Small intestine (tissue), 7 donors: ENCODE measurements around the gene GTF2H2C_2.
"Not testable (repeated sequence)": the region's sequence is repeated elsewhere in the genome, so short reads cannot be mapped to it uniquely, and the experiment has no call there.

Experiments
- DNase-seq, 2 donors: peaks; one replicate each; pipeline versions ENCODE4 v3.0.0 to v3.0.0-alpha.2; 2013
- FAIRE-seq: peaks from 2 replicates; lab custom pipeline; 2012; peaks lifted over from hg19 to GRCh38; lab: Jason Lieb, UNC
- H3K27ac ChIP-seq, 3 donors: one replicate each; pipeline ENCODE4 v1.5.1; 2013; ENCODE audit warnings: low read length in 2 of 3, mild to moderate bottlenecking in 2 of 3, control low read depth in 1 of 3, inconsistent platforms in 1 of 3, low read depth in 1 of 3, moderate library complexity in 1 of 3
- H3K27me3 ChIP-seq, 3 donors: one replicate each; pipeline ENCODE4 v1.6.1; 2013; ENCODE audit warnings: low read length in 3 of 3, inconsistent platforms in 1 of 3; ENCODE audit not compliant: control insufficient read depth in 3 of 3, insufficient read depth in 3 of 3
- H3K36me3 ChIP-seq, 3 donors: one replicate each; pipeline ENCODE4 v1.6.1; 2013; ENCODE audit warnings: low read length in 3 of 3, inconsistent platforms in 1 of 3, low read depth in 1 of 3, mild to moderate bottlenecking in 1 of 3, moderate library complexity in 1 of 3; ENCODE audit not compliant: control insufficient read depth in 3 of 3, insufficient read depth in 2 of 3
- H3K4me1 ChIP-seq, 3 donors: one replicate each; pipeline ENCODE4 v1.6.1; 2013; ENCODE audit warnings: low read length in 2 of 3, inconsistent platforms in 1 of 3, low read depth in 1 of 3, mild to moderate bottlenecking in 1 of 3, moderate library complexity in 1 of 3; ENCODE audit not compliant: control insufficient read depth in 3 of 3, insufficient read depth in 2 of 3
- H3K4me3 ChIP-seq, 3 donors: one replicate each; pipeline ENCODE4 v1.5.1; 2013; ENCODE audit warnings: low read length in 3 of 3, control low read depth in 1 of 3, inconsistent platforms in 1 of 3, low read depth in 1 of 3, mild to moderate bottlenecking in 1 of 3, moderate library complexity in 1 of 3
- H3K9me3 ChIP-seq, 2 donors: one replicate each; pipeline ENCODE4 v1.6.1; 2013; ENCODE audit warnings: low read depth in 1 of 2, low read length in 1 of 2; ENCODE audit not compliant: control insufficient read depth in 2 of 2, insufficient read depth in 1 of 2
- WGBS, 3 donors: extraction: QIAGEN DNeasy Blood & Tissue Kit; methylation state at CpG; one replicate each; pipeline ENCODE4 v1.1.7; 2013; 5-methylcytosine and 5-hydroxymethylcytosine counted together
- donor health status: healthy with polysubstance abuse.
- donor health status: control.
- donor health status: control.
- donor health status: Bipolar disorder and iron deficiency.
- donor health status: healthy.

The GTF2H2C_2 gene

GRCh38 chr5:70415117-70415516, at the start of gene GTF2H2C_2:
Gene GTF2H2C_2, plus strand, starts transcription at chr5:70415368.
- no CpG with 5 or more reads among the region's 39 CpGs for WGBS, 3 donors
- H3K4me1 ChIP-seq, FAIRE-seq, DNase-seq, H3K27ac ChIP-seq, H3K36me3 ChIP-seq, H3K9me3 ChIP-seq, H3K27me3 ChIP-seq, H3K4me3 ChIP-seq: not testable (repeated sequence)

- peak in 1 of 2 donors; percentile 69 for DNase-seq
- peak overlapping the region in 2 of 3 donors; percentile 34 to 48 for H3K4me3 ChIP-seq
- FAIRE-seq, H3K4me1 ChIP-seq, H3K9me3 ChIP-seq, H3K27me3 ChIP-seq, H3K36me3 ChIP-seq: not testable (repeated sequence)
- WGBS, 3 donors = 1% methylated on average over 15 to 30 of the region's 71 CpGs; no CpG with 5 or more reads in 1 of the 3 donors
- peak overlapping the region; percentile 44 to 48 (median 45) for H3K27ac ChIP-seq
Measured at GRCh38 chr5:70400984-70401686, 14.0 kb upstream of the GTF2H2C_2 start.

- not testable (repeated sequence) for H3K4me1 ChIP-seq, H3K9me3 ChIP-seq, H3K4me3 ChIP-seq, FAIRE-seq, H3K27ac ChIP-seq, H3K36me3 ChIP-seq, H3K27me3 ChIP-seq, DNase-seq
- no CpG with 5 or more reads among the region's 1 CpG for WGBS, 3 donors
Measured at GRCh38 chr5:70421322-70421721, 6.2 kb downstream of the GTF2H2C_2 start.

- not testable (repeated sequence) for H3K36me3 ChIP-seq, H3K27ac ChIP-seq, H3K9me3 ChIP-seq, H3K4me3 ChIP-seq, DNase-seq, FAIRE-seq, H3K4me1 ChIP-seq, H3K27me3 ChIP-seq
- WGBS, 3 donors = no CpG with 5 or more reads among the region's 3 CpGs
Measured at GRCh38 chr5:70423215-70423614, 8.0 kb downstream of the GTF2H2C_2 start.

GRCh38 chr5:70438518-70438917, 23.4 kb downstream of the GTF2H2C_2 start:
- not testable (repeated sequence) for FAIRE-seq, H3K36me3 ChIP-seq, H3K27ac ChIP-seq, DNase-seq, H3K27me3 ChIP-seq, H3K4me1 ChIP-seq, H3K9me3 ChIP-seq, H3K4me3 ChIP-seq
- no CpG with 5 or more reads among the region's 2 CpGs for WGBS, 3 donors

- not testable (repeated sequence) for H3K4me1 ChIP-seq, H3K27ac ChIP-seq, H3K36me3 ChIP-seq, H3K4me3 ChIP-seq, H3K9me3 ChIP-seq, DNase-seq, H3K27me3 ChIP-seq, FAIRE-seq
- no CpG with 5 or more reads among the region's 1 CpG for WGBS, 3 donors
Measured at GRCh38 chr5:70449565-70449964, 34.4 kb downstream of the GTF2H2C_2 start.

GRCh38 chr5:70451249-70451984, 36.2 kb downstream of the GTF2H2C_2 start:
- not testable (repeated sequence) for H3K4me3 ChIP-seq, FAIRE-seq, H3K4me1 ChIP-seq, H3K27ac ChIP-seq, H3K9me3 ChIP-seq, DNase-seq, H3K27me3 ChIP-seq, H3K36me3 ChIP-seq
- no CpG with 5 or more reads among the region's 7 CpGs for WGBS, 3 donors

GRCh38 chr5:70457093-70457492, 41.9 kb downstream of the GTF2H2C_2 start:
- WGBS, 3 donors = no CpG with 5 or more reads among the region's 6 CpGs
- H3K27ac ChIP-seq, H3K4me1 ChIP-seq, FAIRE-seq, H3K36me3 ChIP-seq, H3K4me3 ChIP-seq, H3K27me3 ChIP-seq, DNase-seq, H3K9me3 ChIP-seq: not testable (repeated sequence)
